ENCODE results near the gene FOXL2NB.

Gene FOXL2NB

GRCh38 chr3:138987181-138987580, 40.2 kb downstream of the FOXL2NB start:
- Histone ChIP-seq H3K4me1 (ENCODE audit: control insufficient read depth, insufficient read depth, low read length) (no peaks in the 10 kb centered on the region), H3K9me3 (ENCODE audit: control insufficient read depth, insufficient read depth, low read length) (no peaks in the 10 kb centered on the region), H3K9ac (ENCODE audit: low read depth, low read length) (no peak overlapping the region), H3K36me3 (ENCODE audit: control insufficient read depth, insufficient read depth, low read length) (no peaks in the 10 kb centered on the region), H3K27me3 (ENCODE audit: control insufficient read depth, insufficient read depth, low read length) (peaks cover 2% of the 10 kb centered on the region), H3K4me3 (ENCODE audit: low read depth, low read length) (no peak overlapping the region)

- Histone ChIP-seq H3K9me3 (ENCODE audit: control insufficient read depth, insufficient read depth, low read length) (no peaks in the 10 kb centered on the region), H3K9ac (ENCODE audit: low read depth, low read length) (no peak overlapping the region), H3K4me1 (ENCODE audit: control insufficient read depth, insufficient read depth, low read length) (no peaks in the 10 kb centered on the region), H3K4me3 (ENCODE audit: low read depth, low read length) (no peak overlapping the region), H3K27me3 (ENCODE audit: control insufficient read depth, insufficient read depth, low read length) (peaks cover 6% of the 10 kb centered on the region), H3K36me3 (ENCODE audit: control insufficient read depth, insufficient read depth, low read length) (no peaks in the 10 kb centered on the region)
Measured at GRCh38 chr3:138995706-138996105, 48.7 kb downstream of the FOXL2NB start.

Data from iPS-15b (cell line).